Activated CD4-positive, alpha-beta memory T cell treated with anti-CD3 and anti-CD28 coated beads for 36 hours (primary cell): ENCODE results near the gene ZNF579. TPM values are rescaled to one million over a fixed set of nuclear protein-coding genes. Genes with fewer than 3 reads are reported as not detected.
A peak's percentile ranks its signal among the peaks of the same experiment; 100 is the strongest.
"Not testable (repeated sequence)": the region's sequence is repeated elsewhere in the genome, so short reads cannot be mapped to it uniquely, and the experiment has no call there.

Experiments
- CTCF ChIA-PET: fragments of 350-600 bp; sonication (Branson Sonifier 250); formaldehyde crosslinking; loops from one replicate; lab custom pipeline; 2021; ENCODE audit warnings: antibody characterized with exemption, inconsistent platforms; lab: Charles Lee
- POLR2A ChIA-PET: fragments of 350-600 bp; sonication (Branson Sonifier 250); formaldehyde crosslinking; loops from one replicate; lab custom pipeline; 2021; ENCODE audit warnings: antibody characterized with exemption; lab: Charles Lee
- DNase-seq: peaks from one replicate; pipeline ENCODE4 v3.0.0-alpha.2; 2020
- H3K27ac Mint-ChIP-seq: one replicate; pipeline ENCODE4 v1.8.0; 2021; ENCODE audit warnings: mixed read lengths
- H3K27me3 Mint-ChIP-seq: one replicate; pipeline ENCODE4 v1.8.0; 2021; ENCODE audit warnings: mixed read lengths
- H3K36me3 Mint-ChIP-seq: one replicate; pipeline ENCODE4 v1.8.0; 2021; ENCODE audit warnings: mixed read lengths
- H3K4me1 Mint-ChIP-seq: one replicate; pipeline ENCODE4 v1.8.0; 2021; ENCODE audit warnings: low read depth, mixed read lengths
- H3K4me3 Mint-ChIP-seq: one replicate; pipeline ENCODE4 v1.8.0; 2021; ENCODE audit warnings: mild to moderate bottlenecking, mixed read lengths
- H3K9me3 Mint-ChIP-seq: one replicate; pipeline ENCODE4 v1.8.0; 2021; ENCODE audit warnings: mixed read lengths
- intact Hi-C: fragments of 100-400 bp; cut with micrococcal nuclease; formaldehyde crosslinking; loops from one replicate; pipeline ENCODE4 v1.15.1; 2023
- total RNA-seq, 2 experiments: library from RNA; stranded (reverse); gene quantifications; one replicate each; pipeline ENCODE4 v1.2.3, GENCODE V29; 2021

ZNF579 gene
- total RNA-seq, 2 experiments from 2014 or later, result 6.6 to 6.7 TPM

- no peak for DNase-seq
- intact Hi-C loops, result no loop called here
- no peak overlapping the region for H3K4me3 Mint-ChIP-seq
- CTCF ChIA-PET, result no interaction called here
- no peak overlapping the region for H3K27ac Mint-ChIP-seq
- peaks cover 27% of the 10 kb centered on the region for H3K36me3 Mint-ChIP-seq
- H3K9me3 Mint-ChIP-seq, result no peaks in the 10 kb centered on the region
- POLR2A ChIA-PET, result no interaction called here
- H3K4me1 Mint-ChIP-seq, result peaks cover 8% of the 10 kb centered on the region
- H3K27me3 Mint-ChIP-seq, result no peaks in the 10 kb centered on the region
These were observed 10.9 kb upstream of the ZNF579 start for GRCh38 chr19:55591555-55591954.

- ChIA-PET POLR2A (no interaction called here), CTCF (no interaction called here)
- peaks cover 19% of the 10 kb centered on the region for H3K36me3 Mint-ChIP-seq
- H3K4me3 Mint-ChIP-seq, result no peak overlapping the region
- H3K4me1 Mint-ChIP-seq, result peaks cover 13% of the 10 kb centered on the region
- no peaks in the 10 kb centered on the region for H3K9me3 Mint-ChIP-seq
- no peaks in the 10 kb centered on the region for H3K27me3 Mint-ChIP-seq
- DNase-seq, result no peak
- intact Hi-C loops, result no loop called here
- H3K27ac Mint-ChIP-seq, result no peak overlapping the region
These were observed 10.0 kb upstream of the ZNF579 start for GRCh38 chr19:55590617-55591016.

- H3K36me3 Mint-ChIP-seq, result peaks cover 14% of the 10 kb centered on the region
- H3K27ac Mint-ChIP-seq, result no peak overlapping the region
- peaks cover 18% of the 10 kb centered on the region for H3K4me1 Mint-ChIP-seq
- no peaks in the 10 kb centered on the region for H3K9me3 Mint-ChIP-seq
- POLR2A ChIA-PET, result no interaction called here
- intact Hi-C loops, result no loop called here
- DNase-seq, result no peak
- H3K27me3 Mint-ChIP-seq, result no peaks in the 10 kb centered on the region
- CTCF ChIA-PET, result no interaction called here
- H3K4me3 Mint-ChIP-seq, result no peak overlapping the region
These were observed 9.5 kb upstream of the ZNF579 start for GRCh38 chr19:55590109-55590508.

GRCh38 chr19:55588738-55589137 is 8.1 kb upstream of the ZNF579 start:
- Mint-ChIP-seq H3K4me1 (peaks cover 18% of the 10 kb centered on the region), H3K9me3 (no peaks in the 10 kb centered on the region), H3K27me3 (no peaks in the 10 kb centered on the region), H3K27ac (no peak overlapping the region), H3K4me3 (no peak overlapping the region), H3K36me3 (peaks cover 8% of the 10 kb centered on the region)
- POLR2A ChIA-PET, result no interaction called here
- intact Hi-C loops, result no loop called here
- no peak for DNase-seq
- CTCF ChIA-PET, result interaction anchor here (2.0 to 3.2 kb wide), 3 partner anchors 10 to 84 kb away, joined by 7 to 12 read pairs (median 10); partner anchors contain the start of genes FIZ1 and ZNF865

GRCh38 chr19:55586976-55587668 is 6.5 kb upstream of the ZNF579 start:
- peak overlapping the region; percentile 75 for H3K4me3 Mint-ChIP-seq
- ChIA-PET POLR2A (interaction anchor here (1.7 kb wide), 1 partner anchor 12 kb away, joined by 7 read pairs; the partner anchor contains the start of gene FIZ1), CTCF (interaction anchor here (1.4 to 3.2 kb wide), 4 partner anchors 12 to 83 kb away, joined by 4 to 12 read pairs (median 8); partner anchors contain the start of genes FIZ1, ZNF784 and ZNF865)
- H3K9me3 Mint-ChIP-seq, result no peaks in the 10 kb centered on the region
- intact Hi-C loops, result loop anchor here (1.0 kb wide), 1 partner anchor 12 kb away; the partner anchor contains the start of gene FIZ1
- no peaks in the 10 kb centered on the region for H3K27me3 Mint-ChIP-seq
- no peak overlapping the region for H3K27ac Mint-ChIP-seq
- H3K4me1 Mint-ChIP-seq, result peaks cover 19% of the 10 kb centered on the region
- peaks cover 4% of the 10 kb centered on the region for H3K36me3 Mint-ChIP-seq
- DNase-seq, result peak; percentile 96

- no peak overlapping the region for H3K27ac Mint-ChIP-seq
- H3K27me3 Mint-ChIP-seq, result no peaks in the 10 kb centered on the region
- peak; percentile 68 for DNase-seq
- H3K9me3 Mint-ChIP-seq, result no peaks in the 10 kb centered on the region
- intact Hi-C loops, result no loop called here
- H3K36me3 Mint-ChIP-seq, result no peaks in the 10 kb centered on the region
- H3K4me3 Mint-ChIP-seq, result peak overlapping the region; percentile 60
- peaks cover 31% of the 10 kb centered on the region for H3K4me1 Mint-ChIP-seq
- ChIA-PET CTCF (interaction anchor here (1.2 to 3.2 kb wide), 2 partner anchors 47 to 81 kb away, joined by 3 to 12 read pairs; no protein-coding TSS in a partner anchor), POLR2A (no interaction called here)
These were observed 5.2 kb upstream of the ZNF579 start for GRCh38 chr19:55585658-55586339.

GRCh38 chr19:55584871-55585270 is 4.2 kb upstream of the ZNF579 start:
- intact Hi-C loops, result no loop called here
- DNase-seq, result no peak
- no peaks in the 10 kb centered on the region for H3K9me3 Mint-ChIP-seq
- H3K4me1 Mint-ChIP-seq, result peaks cover 32% of the 10 kb centered on the region
- no peaks in the 10 kb centered on the region for H3K36me3 Mint-ChIP-seq
- H3K27me3 Mint-ChIP-seq, result no peaks in the 10 kb centered on the region
- POLR2A ChIA-PET, result no interaction called here
- CTCF ChIA-PET, result interaction anchor here (1.2 kb wide), 1 partner anchor 48 kb away, joined by 3 read pairs; no protein-coding TSS in a partner anchor
- no peak overlapping the region for H3K27ac Mint-ChIP-seq
- no peak overlapping the region for H3K4me3 Mint-ChIP-seq

- H3K4me3 Mint-ChIP-seq, H3K9me3 Mint-ChIP-seq, DNase-seq, intact Hi-C loops, H3K27me3 Mint-ChIP-seq, POLR2A ChIA-PET, H3K36me3 Mint-ChIP-seq, H3K27ac Mint-ChIP-seq: not testable (repeated sequence)
- H3K4me1 Mint-ChIP-seq, result peaks cover 36% of the 10 kb centered on the region
- CTCF ChIA-PET, result interaction anchor here (0.8 to 1.3 kb wide), 3 partner anchors 49 to 79 kb away, joined by 3 read pairs; no protein-coding TSS in a partner anchor
These were observed 3.2 kb upstream of the ZNF579 start for GRCh38 chr19:55583897-55584296.

GRCh38 chr19:55582284-55582683 is 1.6 kb upstream of the ZNF579 start:
- intact Hi-C loops, POLR2A ChIA-PET: not testable (repeated sequence)

GRCh38 chr19:55581823-55582223 is 1.2 kb upstream of the ZNF579 start:
- CTCF ChIA-PET, result interaction anchor here (1.6 to 3.3 kb wide), 4 partner anchors 24 to 78 kb away, joined by 3 to 15 read pairs (median 8); partner anchors contain the start of gene ZNF865
- POLR2A ChIA-PET, result interaction anchor here (1.0 kb wide), 1 partner anchor 22 kb away, joined by 3 read pairs; no protein-coding TSS in a partner anchor
- DNase-seq, result no peak
- no peaks in the 10 kb centered on the region for H3K27me3 Mint-ChIP-seq
- H3K4me3 Mint-ChIP-seq, result peak overlapping the region; percentile 76
- peaks cover 30% of the 10 kb centered on the region for H3K4me1 Mint-ChIP-seq
- no peaks in the 10 kb centered on the region for H3K9me3 Mint-ChIP-seq
- intact Hi-C loops, result no loop called here
- no peak overlapping the region for H3K27ac Mint-ChIP-seq
- H3K36me3 Mint-ChIP-seq, result peaks cover 13% of the 10 kb centered on the region

More at GRCh38 chr19:55582284-55582683, 1.6 kb upstream of the ZNF579 start:
- H3K9me3 Mint-ChIP-seq, DNase-seq, H3K27me3 Mint-ChIP-seq, H3K36me3 Mint-ChIP-seq, H3K27ac Mint-ChIP-seq: not testable (repeated sequence)
- Mint-ChIP-seq H3K4me3 (peak overlapping the region; percentile 76), H3K4me1 (peaks cover 34% of the 10 kb centered on the region)
- CTCF ChIA-PET, result interaction anchor here (1.6 to 3.3 kb wide), 4 partner anchors 24 to 78 kb away, joined by 3 to 15 read pairs (median 8); partner anchors contain the start of gene ZNF865

GRCh38 chr19:55581145-55581822 is 636 bp upstream of the ZNF579 start:
- DNase-seq, result peak; percentile 43
- ChIA-PET POLR2A (interaction anchor here (1.0 kb wide), 1 partner anchor 22 kb away, joined by 3 read pairs; no protein-coding TSS in a partner anchor), CTCF (interaction anchor here (1.6 to 3.3 kb wide), 4 partner anchors 25 to 77 kb away, joined by 3 to 15 read pairs (median 8); partner anchors contain the start of gene ZNF865)
- Mint-ChIP-seq H3K27me3 (no peaks in the 10 kb centered on the region), H3K4me1 (peaks cover 28% of the 10 kb centered on the region), H3K27ac (peak overlapping the region; percentile 78), H3K4me3 (peak overlapping the region; percentile 76), H3K36me3 (peaks cover 15% of the 10 kb centered on the region), H3K9me3 (no peaks in the 10 kb centered on the region)
- intact Hi-C loops, result no loop called here
